WI38 (cell line): Measurements from ENCODE around the gene HIGD1B.
A peak's percentile ranks its signal among the peaks of the same experiment; 100 is the strongest.

Source experiments
- H3K4me3 ChIP-seq: 2 replicates; pipeline ENCODE4 v1.5.1; 2011; ENCODE audit warnings: low read depth, mild to moderate bottlenecking, control low read depth, low read length
- TF ChIP-seq, protein P1 (sequence below): IDR thresholded peaks from 2 replicates; pipeline ENCODE4 v1.5.1; 2012; ENCODE audit warnings: low read depth, mild to moderate bottlenecking, control low read depth, low read length

Gene HIGD1B

DNA sequence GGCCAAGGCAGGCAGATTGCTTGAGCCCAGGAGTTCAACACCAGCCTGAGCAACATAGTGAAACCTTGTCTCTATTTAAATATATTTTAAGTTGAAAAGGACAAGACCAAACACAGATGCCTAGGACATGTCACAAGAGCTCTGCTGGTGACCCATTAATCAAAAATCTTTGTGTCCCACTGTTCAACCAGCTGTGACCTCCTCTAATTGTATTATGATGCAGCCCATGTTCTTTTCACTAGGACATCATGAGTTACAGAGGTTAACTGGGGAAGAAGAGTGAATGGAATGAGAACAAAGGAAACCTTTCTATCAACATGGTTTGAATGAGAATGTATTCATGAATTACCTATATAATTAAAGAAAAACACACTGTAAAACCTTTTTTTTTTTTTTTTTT lies 44.6 kb downstream of the HIGD1B start:
- TF ChIP-seq, protein P1, sequence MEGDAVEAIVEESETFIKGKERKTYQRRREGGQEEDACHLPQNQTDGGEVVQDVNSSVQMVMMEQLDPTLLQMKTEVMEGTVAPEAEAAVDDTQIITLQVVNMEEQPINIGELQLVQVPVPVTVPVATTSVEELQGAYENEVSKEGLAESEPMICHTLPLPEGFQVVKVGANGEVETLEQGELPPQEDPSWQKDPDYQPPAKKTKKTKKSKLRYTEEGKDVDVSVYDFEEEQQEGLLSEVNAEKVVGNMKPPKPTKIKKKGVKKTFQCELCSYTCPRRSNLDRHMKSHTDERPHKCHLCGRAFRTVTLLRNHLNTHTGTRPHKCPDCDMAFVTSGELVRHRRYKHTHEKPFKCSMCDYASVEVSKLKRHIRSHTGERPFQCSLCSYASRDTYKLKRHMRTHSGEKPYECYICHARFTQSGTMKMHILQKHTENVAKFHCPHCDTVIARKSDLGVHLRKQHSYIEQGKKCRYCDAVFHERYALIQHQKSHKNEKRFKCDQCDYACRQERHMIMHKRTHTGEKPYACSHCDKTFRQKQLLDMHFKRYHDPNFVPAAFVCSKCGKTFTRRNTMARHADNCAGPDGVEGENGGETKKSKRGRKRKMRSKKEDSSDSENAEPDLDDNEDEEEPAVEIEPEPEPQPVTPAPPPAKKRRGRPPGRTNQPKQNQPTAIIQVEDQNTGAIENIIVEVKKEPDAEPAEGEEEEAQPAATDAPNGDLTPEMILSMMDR, result no peak
- H3K4me3 ChIP-seq, result no peak overlapping the region

DNA sequence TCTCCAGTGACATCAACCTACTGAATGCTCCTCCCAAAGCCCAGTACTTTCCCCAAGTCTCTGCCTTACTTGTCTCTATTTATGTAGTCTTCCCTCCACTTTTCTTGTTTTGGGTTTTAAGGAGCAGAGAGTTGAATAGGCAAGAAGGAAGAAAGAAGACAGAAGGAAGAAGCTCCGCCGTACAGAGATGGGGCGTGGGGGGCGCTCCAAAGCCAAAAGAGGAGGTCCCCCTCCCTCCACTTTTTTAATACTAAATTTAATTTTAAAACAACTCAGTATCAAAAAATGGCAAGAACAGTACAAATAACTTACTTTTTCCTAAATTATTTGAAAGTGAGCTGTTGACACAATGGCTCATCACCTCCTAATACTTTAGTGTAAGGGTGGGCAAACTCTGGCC lies 47.0 kb downstream of the HIGD1B start:
- TF ChIP-seq, protein P1, result no peak
- no peak overlapping the region for H3K4me3 ChIP-seq

DNA sequence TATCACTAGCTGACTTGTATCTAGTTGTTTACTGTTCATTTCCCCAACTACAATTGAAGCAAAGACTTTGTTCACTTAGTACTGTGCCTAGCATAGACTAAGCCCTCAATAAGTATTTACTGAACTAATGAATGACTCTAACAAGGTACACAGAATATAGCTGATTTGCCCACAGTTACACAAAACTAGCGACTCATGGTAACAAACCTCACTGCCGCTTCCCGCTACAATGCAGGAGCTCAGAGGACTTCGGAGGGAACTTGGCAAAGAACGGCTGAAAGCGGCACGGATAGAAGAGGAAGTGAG lies 51.0 kb downstream of the HIGD1B start:
- peak overlapping the region; percentile 83 for H3K4me3 ChIP-seq
- TF ChIP-seq, protein P1, result no peak

DNA sequence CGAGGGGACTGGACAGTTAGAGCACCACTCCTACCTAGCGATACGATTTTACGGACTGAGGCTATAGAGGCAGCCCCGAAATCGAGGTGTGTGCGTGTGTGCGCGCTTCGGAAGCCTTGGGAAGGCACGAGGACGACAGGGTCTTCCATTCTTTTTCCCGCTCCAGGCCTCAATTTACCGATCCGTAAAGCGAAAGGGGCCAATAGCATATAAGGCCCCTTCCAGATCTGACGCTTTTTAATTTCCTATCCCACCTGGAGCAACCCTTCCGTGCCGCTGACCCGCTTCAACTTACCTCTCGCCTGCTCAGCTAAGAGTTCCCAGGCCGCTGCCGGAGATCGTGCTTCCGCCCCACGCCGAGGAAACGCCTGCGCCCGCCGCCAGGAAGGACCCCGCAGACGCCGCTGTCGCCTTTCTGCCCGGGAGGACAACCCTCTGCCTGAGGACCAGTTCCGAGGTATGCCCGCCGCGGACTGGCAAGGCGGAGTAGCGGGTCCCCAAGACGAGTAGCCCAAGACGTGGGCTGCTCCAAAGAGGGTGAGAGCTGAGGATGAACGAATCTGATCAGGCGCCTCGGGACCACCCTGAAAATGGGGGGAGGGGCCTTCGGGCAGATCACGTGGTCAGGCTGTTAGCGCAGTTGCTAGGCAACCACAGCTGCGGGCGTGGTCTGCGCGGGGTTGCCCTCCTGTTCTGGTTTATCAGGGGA lies 51.5 kb downstream of the HIGD1B start, which contains the start of gene EFTUD2:
EFTUD2 (minus strand) TSS at position 372 of the 709 bp plus-strand sequence. CDS start 4,924 bp downstream, outside the sequence.
- H3K4me3 ChIP-seq, result peak within 1 kb of the TSS; percentile 83
- TF ChIP-seq, protein P1, result no peak
